ENCODE results near the gene LSAMP.

LSAMP gene

GRCh38 chr3:116474801-116475200 lies 29.5 kb upstream of the LSAMP start:
- no peak overlapping the region for H2BK12ac ChIP-seq (ENCODE audit: low read length in 2 of 2)
- no peak overlapping the region for H2BK5ac ChIP-seq (ENCODE audit: low read depth, low read length, poor library complexity, severe bottlenecking)
- no peak overlapping the region for H3K14ac ChIP-seq (ENCODE audit: low read length in 2 of 2)
- H3K18ac ChIP-seq (ENCODE audit: low read depth in 1 of 2, low read length in 2 of 2) = no peak overlapping the region
- DNase-seq = peak; percentile 20
- no peaks in the 10 kb centered on the region for H3K36me3 ChIP-seq (ENCODE audit: control insufficient read depth in 1 of 2, insufficient read depth in 2 of 2, low read depth in 1 of 2, low read length in 2 of 2)
- H3K79me1 ChIP-seq (replicated peaks; ENCODE audit: low read length, poor library complexity, severe bottlenecking) = no peaks in the 10 kb centered on the region
- peaks cover 8% of the 10 kb centered on the region for H3K9me3 ChIP-seq (ENCODE audit: control insufficient read depth, low read length)
- H3K27ac ChIP-seq (ENCODE audit: low read length, poor library complexity, severe bottlenecking) = no peak overlapping the region
- H3K4me3 ChIP-seq (ENCODE audit: insufficient read depth in 1 of 2, low read depth in 1 of 2, low read length in 2 of 2) = no peak overlapping the region
- H3K9ac ChIP-seq (ENCODE audit: low read length) = no peak overlapping the region
- no peak overlapping the region for H2AK5ac ChIP-seq (ENCODE audit: low read length, severe bottlenecking)
- H3K27me3 ChIP-seq (ENCODE audit: control insufficient read depth in 1 of 2, insufficient read depth in 1 of 2, low read length in 2 of 2) = no peaks in the 10 kb centered on the region
- no peak overlapping the region for H2BK15ac ChIP-seq (ENCODE audit: low read depth, poor library complexity, severe bottlenecking)
- peaks cover 4% of the 10 kb centered on the region for H3K4me1 ChIP-seq (ENCODE audit: control insufficient read depth, insufficient read depth, low read depth, low read length)
- H2BK120ac ChIP-seq (ENCODE audit: low read depth, low read length) = no peak overlapping the region
- H2AFZ ChIP-seq (ENCODE audit: low read depth, low read length) = no peak overlapping the region
- H4K8ac ChIP-seq (ENCODE audit: low read length) = no peak overlapping the region
- H4K91ac ChIP-seq (ENCODE audit: low read length) = no peak overlapping the region
- H3K23ac ChIP-seq (ENCODE audit: low read length in 2 of 2) = no peak overlapping the region
- no peak overlapping the region for H3K4ac ChIP-seq (ENCODE audit: low read depth in 1 of 2, low read length in 2 of 2)
- no peak overlapping the region for H3K4me2 ChIP-seq (ENCODE audit: low read length, poor library complexity, severe bottlenecking)

GRCh38 chr3:116474032-116474780 lies 28.9 kb upstream of the LSAMP start:
- WGBS = 70% methylated on average over 1 of the region's 2 CpGs
- Histone ChIP-seq H3K9ac (ENCODE audit: low read length) (no peak overlapping the region), H3K23ac (ENCODE audit: low read length in 2 of 2) (no peak overlapping the region), H3K4ac (ENCODE audit: low read depth in 1 of 2, low read length in 2 of 2) (no peak overlapping the region), H3K4me2 (ENCODE audit: low read length, poor library complexity, severe bottlenecking) (no peak overlapping the region), H2BK120ac (ENCODE audit: low read depth, low read length) (no peak overlapping the region), H3K4me1 (ENCODE audit: control insufficient read depth, insufficient read depth, low read depth, low read length) (peaks cover 4% of the 10 kb centered on the region), H3K18ac (ENCODE audit: low read depth in 1 of 2, low read length in 2 of 2) (no peak overlapping the region), H2AK5ac (ENCODE audit: low read length, severe bottlenecking) (peak overlapping the region; percentile 33), H4K8ac (ENCODE audit: low read length) (no peak overlapping the region), H2BK12ac (ENCODE audit: low read length in 2 of 2) (no peak overlapping the region), H3K4me3 (ENCODE audit: insufficient read depth in 1 of 2, low read depth in 1 of 2, low read length in 2 of 2) (no peak overlapping the region), H3K27me3 (ENCODE audit: control insufficient read depth in 1 of 2, insufficient read depth in 1 of 2, low read length in 2 of 2) (no peaks in the 10 kb centered on the region), H2BK5ac (ENCODE audit: low read depth, low read length, poor library complexity, severe bottlenecking) (no peak overlapping the region), H3K14ac (ENCODE audit: low read length in 2 of 2) (no peak overlapping the region), H3K9me3 (ENCODE audit: control insufficient read depth, low read length) (peaks cover 8% of the 10 kb centered on the region), H3K36me3 (ENCODE audit: control insufficient read depth in 1 of 2, insufficient read depth in 2 of 2, low read depth in 1 of 2, low read length in 2 of 2) (no peaks in the 10 kb centered on the region), H2BK15ac (ENCODE audit: low read depth, poor library complexity, severe bottlenecking) (no peak overlapping the region), H2AFZ (ENCODE audit: low read depth, low read length) (no peak overlapping the region), H3K27ac (ENCODE audit: low read length, poor library complexity, severe bottlenecking) (peak overlapping the region; percentile 10), H4K91ac (ENCODE audit: low read length) (no peak overlapping the region), H3K79me1 (replicated peaks; ENCODE audit: low read length, poor library complexity, severe bottlenecking) (no peaks in the 10 kb centered on the region)
- DNase-seq = no peak

- no peak overlapping the region for H3K4me3 ChIP-seq (ENCODE audit: insufficient read depth in 1 of 2, low read depth in 1 of 2, low read length in 2 of 2)
Observed at GRCh38 chr3:116473602-116474001, 28.3 kb upstream of the LSAMP start.

GRCh38 chr3:116470605-116471197 lies 25.4 kb upstream of the LSAMP start:
- H3K27me3 ChIP-seq (ENCODE audit: control insufficient read depth in 1 of 2, insufficient read depth in 1 of 2, low read length in 2 of 2) = no peaks in the 10 kb centered on the region
- H3K27ac ChIP-seq (ENCODE audit: low read length, poor library complexity, severe bottlenecking) = no peak overlapping the region
- 61% methylated on average over 3 of the region's 4 CpGs for WGBS
- no peak overlapping the region for H2BK5ac ChIP-seq (ENCODE audit: low read depth, low read length, poor library complexity, severe bottlenecking)
- no peak overlapping the region for H2AK5ac ChIP-seq (ENCODE audit: low read length, severe bottlenecking)
- peaks cover 4% of the 10 kb centered on the region for H3K4me1 ChIP-seq (ENCODE audit: control insufficient read depth, insufficient read depth, low read depth, low read length)
- no peaks in the 10 kb centered on the region for H3K36me3 ChIP-seq (ENCODE audit: control insufficient read depth in 1 of 2, insufficient read depth in 2 of 2, low read depth in 1 of 2, low read length in 2 of 2)
- no peak overlapping the region for H2BK12ac ChIP-seq (ENCODE audit: low read length in 2 of 2)
- no peak overlapping the region for H3K9ac ChIP-seq (ENCODE audit: low read length)
- H3K9me3 ChIP-seq (ENCODE audit: control insufficient read depth, low read length) = no peaks in the 10 kb centered on the region
- H4K91ac ChIP-seq (ENCODE audit: low read length) = no peak overlapping the region
- no peak for DNase-seq
- no peak overlapping the region for H3K4me2 ChIP-seq (ENCODE audit: low read length, poor library complexity, severe bottlenecking)
- H3K14ac ChIP-seq (ENCODE audit: low read length in 2 of 2) = no peak overlapping the region
- H3K23ac ChIP-seq (ENCODE audit: low read length in 2 of 2) = no peak overlapping the region
- H2BK15ac ChIP-seq (ENCODE audit: low read depth, poor library complexity, severe bottlenecking) = no peak overlapping the region
- no peak overlapping the region for H3K18ac ChIP-seq (ENCODE audit: low read depth in 1 of 2, low read length in 2 of 2)
- H3K4ac ChIP-seq (ENCODE audit: low read depth in 1 of 2, low read length in 2 of 2) = no peak overlapping the region
- no peaks in the 10 kb centered on the region for H3K79me1 ChIP-seq (replicated peaks; ENCODE audit: low read length, poor library complexity, severe bottlenecking)
- no peak overlapping the region for H2AFZ ChIP-seq (ENCODE audit: low read depth, low read length)
- no peak overlapping the region for H3K4me3 ChIP-seq (ENCODE audit: insufficient read depth in 1 of 2, low read depth in 1 of 2, low read length in 2 of 2)
- H4K8ac ChIP-seq (ENCODE audit: low read length) = no peak overlapping the region
- H2BK120ac ChIP-seq (ENCODE audit: low read depth, low read length) = no peak overlapping the region

More at GRCh38 chr3:116473602-116474001, 28.3 kb upstream of the LSAMP start:
- Histone ChIP-seq H3K79me1 (replicated peaks; ENCODE audit: low read length, poor library complexity, severe bottlenecking) (no peaks in the 10 kb centered on the region), H3K36me3 (ENCODE audit: control insufficient read depth in 1 of 2, insufficient read depth in 2 of 2, low read depth in 1 of 2, low read length in 2 of 2) (no peaks in the 10 kb centered on the region), H2BK15ac (ENCODE audit: low read depth, poor library complexity, severe bottlenecking) (no peak overlapping the region), H3K27ac (ENCODE audit: low read length, poor library complexity, severe bottlenecking) (no peak overlapping the region), H3K4ac (ENCODE audit: low read depth in 1 of 2, low read length in 2 of 2) (no peak overlapping the region), H2BK5ac (ENCODE audit: low read depth, low read length, poor library complexity, severe bottlenecking) (no peak overlapping the region), H2AK5ac (ENCODE audit: low read length, severe bottlenecking) (no peak overlapping the region), H4K8ac (ENCODE audit: low read length) (no peak overlapping the region), H3K4me2 (ENCODE audit: low read length, poor library complexity, severe bottlenecking) (no peak overlapping the region), H4K91ac (ENCODE audit: low read length) (no peak overlapping the region), H3K18ac (ENCODE audit: low read depth in 1 of 2, low read length in 2 of 2) (no peak overlapping the region), H3K14ac (ENCODE audit: low read length in 2 of 2) (no peak overlapping the region), H3K9me3 (ENCODE audit: control insufficient read depth, low read length) (peaks cover 2% of the 10 kb centered on the region), H3K4me1 (ENCODE audit: control insufficient read depth, insufficient read depth, low read depth, low read length) (peaks cover 4% of the 10 kb centered on the region), H3K9ac (ENCODE audit: low read length) (no peak overlapping the region), H2BK12ac (ENCODE audit: low read length in 2 of 2) (no peak overlapping the region), H3K27me3 (ENCODE audit: control insufficient read depth in 1 of 2, insufficient read depth in 1 of 2, low read length in 2 of 2) (no peaks in the 10 kb centered on the region), H2AFZ (ENCODE audit: low read depth, low read length) (no peak overlapping the region), H3K23ac (ENCODE audit: low read length in 2 of 2) (no peak overlapping the region), H2BK120ac (ENCODE audit: low read depth, low read length) (no peak overlapping the region)
- DNase-seq = peak; percentile 36

All from mesenchymal stem cell (in vitro differentiated cells and primary cell).